K562 (cell line): ENCODE data around the gene ZCCHC24. TPM values are rescaled to one million over a fixed set of nuclear protein-coding genes. Genes with fewer than 3 reads are reported as not detected.

Experiments
- ATAC-seq: fragments of 200-7000 bp; cut with Tn5 transposase; 3 replicates; pipeline ENCODE4 v1.9.1; 2020; ENCODE audit warnings: moderate library complexity
- BruUV-seq: library from RNA; stranded (reverse); fragments of 400-500 nt; replicated peaks from 2 replicates; lab custom pipeline; 2021; lab: Mats Ljungman, UMichigan
- CTCF ChIA-PET: fragments of 300-600 bp; formaldehyde crosslinking; extraction: SDS; loops from one replicate; lab custom pipeline; 2021; ENCODE audit warnings: low intra/inter-chr PET ratio; lab: Yijun Ruan, JAX
- POLR2A ChIA-PET: fragments of 300-600, 350-650 bp; sonication (Branson Sonifier 250); formaldehyde crosslinking; extraction: SDS; loops from one replicate; lab custom pipeline; 2021; ENCODE audit warnings: antibody characterized with exemption, inconsistent platforms; lab: Yijun Ruan, JAX
- DNase-seq, 4 experiments: peaks; one replicate each; pipeline versions ENCODE4 v3.0.0 to v3.0.0-alpha.2; 2011 to 2018; ENCODE audit warnings: low spot score in 3 of 4, mixed read lengths in 3 of 4; ENCODE audit errors: extremely low read depth in 1 of 4
- FAIRE-seq: peaks from 2 replicates; lab custom pipeline; 2011; peaks lifted over from hg19 to GRCh38; lab: Jason Lieb, UNC
- H2AFZ ChIP-seq: 2 replicates; pipeline ENCODE4 v1.6.0; 2011; ENCODE audit warnings: low read depth, low read length, control low read depth, inconsistent platforms
- H3K27ac ChIP-seq: fragments of 200-600 bp; 3 replicates; pipeline ENCODE4 v1.8.0; 2011; ENCODE audit warnings: low read depth, mild to moderate bottlenecking, control low read depth, inconsistent platforms, low read length, moderate library complexity, mixed read lengths; ENCODE audit errors: extremely low read depth
- H3K27me3 ChIP-seq, 2 experiments: fragments of 300-600 bp in 1 of 2; 2 replicates in 1 of 2; 3 replicates in 1 of 2; pipeline versions ENCODE4 v1.6.0 to v1.8.0; 2011; ENCODE audit warnings: inconsistent platforms in 2 of 2, low read length in 2 of 2, mild to moderate bottlenecking in 1 of 2, mixed read lengths in 1 of 2, moderate library complexity in 1 of 2; ENCODE audit not compliant: control insufficient read depth in 2 of 2, insufficient read depth in 2 of 2
- H3K36me3 ChIP-seq: fragments of 300-600 bp; 3 replicates; pipeline ENCODE4 v1.8.0; 2011; ENCODE audit warnings: mild to moderate bottlenecking, low read length, inconsistent platforms; ENCODE audit not compliant: control insufficient read depth, insufficient read depth
- H3K4me1 ChIP-seq, 2 experiments: fragments of 200-600 bp in 1 of 2; replicated peaks in 1 of 2; 2 replicates in 1 of 2; 3 replicates in 1 of 2; pipeline versions ENCODE4 v1.5.1 to v1.8.0; 2011; ENCODE audit warnings: inconsistent platforms in 2 of 2, low read length in 2 of 2, mild to moderate bottlenecking in 1 of 2, mixed read lengths in 1 of 2, moderate library complexity in 1 of 2; ENCODE audit not compliant: control insufficient read depth in 2 of 2, insufficient read depth in 2 of 2
- H3K4me2 ChIP-seq: 2 replicates; pipeline ENCODE4 v1.6.1; 2011; ENCODE audit warnings: low read length, control low read depth, inconsistent platforms, mixed read lengths; ENCODE audit not compliant: insufficient read depth
- H3K4me3 ChIP-seq: fragments of 200-600 bp; sonication (generic), shearing (Covaris generic); 2 replicates; pipeline ENCODE4 v1.5.1; 2016; ENCODE audit warnings: control low read depth, inconsistent platforms
- H3K79me2 ChIP-seq: fragments of 200-600 bp; 3 replicates; pipeline ENCODE4 v1.8.0; 2011; ENCODE audit warnings: low read length, inconsistent platforms; ENCODE audit not compliant: control insufficient read depth, insufficient read depth
- H3K9ac ChIP-seq, 2 experiments: 2 replicates each; pipeline versions ENCODE4 v1.6.0 to v1.6.1; 2011; ENCODE audit warnings: low read depth in 2 of 2, low read length in 2 of 2, control low read depth in 1 of 2, inconsistent platforms in 1 of 2, mild to moderate bottlenecking in 1 of 2, mixed read lengths in 1 of 2; ENCODE audit not compliant: insufficient read depth in 1 of 2
- H3K9me1 ChIP-seq: one replicate; pipeline ENCODE4 v1.6.0; 2011; ENCODE audit warnings: inconsistent platforms, mild to moderate bottlenecking, low read length, moderate library complexity; ENCODE audit not compliant: control insufficient read depth, insufficient read depth
- H3K9me3 ChIP-seq: replicated peaks from 2 replicates; pipeline ENCODE4 v1.5.1; 2011; ENCODE audit warnings: low read depth, low read length, inconsistent platforms; ENCODE audit not compliant: control insufficient read depth, insufficient read depth
- H4K20me1 ChIP-seq: replicated peaks from 2 replicates; pipeline ENCODE4 v1.6.1; 2011; ENCODE audit warnings: low read length, inconsistent platforms, mixed read lengths; ENCODE audit not compliant: control insufficient read depth, insufficient read depth
- CHCHD3 ChIP-seq: fragments of 250-450 bp; sonication (Bioruptor Pico); IDR thresholded peaks from 2 replicates; pipeline ENCODE4 v2.1.2; 2022; ENCODE audit warnings: mild to moderate bottlenecking
- CREB1 ChIP-seq, 2 experiments: sonication (generic) in 1 of 2; formaldehyde crosslinking in 1 of 2; IDR thresholded peaks; 2 replicates each; pipeline versions ENCODE4 v1.6.1 to v1.8.0; 2012 to 2022; ENCODE audit warnings: inconsistent platforms in 1 of 2, mild to moderate bottlenecking in 1 of 2, missing genetic modification reagents in 1 of 2, moderate library complexity in 1 of 2
- HMG20B ChIP-seq: fragments of 250-450 bp; sonication (Bioruptor Pico); IDR thresholded peaks from 2 replicates; pipeline ENCODE4 v1.5.0; 2021; ENCODE audit warnings: mild to moderate bottlenecking
- NBN ChIP-seq: fragments of 450-650 bp; IDR thresholded peaks from 2 replicates; pipeline ENCODE4 v1.6.1; 2016; ENCODE audit warnings: low read depth, mild to moderate bottlenecking
- POLR2AphosphoS2 ChIP-seq: IDR thresholded peaks from 2 replicates; pipeline ENCODE4 v1.6.1; 2012; ENCODE audit warnings: low read length, improper control_type of control experiment
- SIRT6 ChIP-seq: IDR thresholded peaks from one replicate; pipeline ENCODE4 v1.6.1; 2012; ENCODE audit warnings: low read depth, mild to moderate bottlenecking, control low read depth, inconsistent platforms, low read length, moderate library complexity
- TOE1 ChIP-seq, 2 experiments: fragments of 450-650 bp in 1 of 2; sonication (generic) in 1 of 2; formaldehyde crosslinking in 1 of 2; IDR thresholded peaks; 2 replicates each; pipeline versions ENCODE4 v1.7.1 to v1.8.0; 2016 to 2022; ENCODE audit warnings: borderline replicate concordance in 2 of 2, mild to moderate bottlenecking in 2 of 2, antibody characterized with exemption in 1 of 2, inconsistent platforms in 1 of 2, low read depth in 1 of 2, missing genetic modification reagents in 1 of 2, moderate library complexity in 1 of 2
- XRCC3 ChIP-seq: fragments of 450-650 bp; IDR thresholded peaks from 2 replicates; pipeline ENCODE4 v1.6.1; 2017; ENCODE audit warnings: mild to moderate bottlenecking, moderate library complexity
- ZNF384 ChIP-seq: IDR thresholded peaks from 2 replicates; pipeline ENCODE4 v1.6.1; 2012; ENCODE audit warnings: low read depth, low read length, improper control_type of control experiment
- ZNF830 ChIP-seq: fragments of 250-450 bp; sonication (Bioruptor Pico); IDR thresholded peaks from 2 replicates; pipeline ENCODE4 v1.5.0; 2021; ENCODE audit warnings: mild to moderate bottlenecking
- WGBS: fragments of 100-300 bp; shearing (Covaris generic); methylation state at CpG from one replicate; pipeline ENCODE4 v1.1.6; 2016; ENCODE audit warnings: low coverage, mixed read lengths; ENCODE audit not compliant: insufficient coverage; ENCODE audit errors: missing lambda C conversion rate; 5-methylcytosine and 5-hydroxymethylcytosine counted together
- in situ Hi-C: fragments of 300-500 bp; cut with MboI; formaldehyde crosslinking; loops from 4 replicates; pipeline ENCODE4 v1.15.0; 2018; ENCODE audit warnings: inconsistent platforms, mixed read lengths
- intact Hi-C: fragments of 100-400 bp; cut with micrococcal nuclease; formaldehyde crosslinking; loops from 2 replicates; pipeline ENCODE4 v1.14.2; 2022
- polyA plus RNA-seq, 8 experiments: library from polyadenylated mRNA; depleted of rRNA in 4 of 8; stranded (reverse) in 5 of 8; unstranded in 3 of 8; fragments of >200 nt; fragmentation: Nextera tagmentation in 2 of 8; fragmentation: Illumina TruSeq in 1 of 8; extraction: Ambion mirVana in 2 of 8; extraction: Trizol in 1 of 8; gene quantifications; 2 replicates each; pipeline versions ENCODE4 v1.2.1 to v1.2.3, GENCODE V29; 2011 to 2014; ENCODE audit warnings: inconsistent platforms in 1 of 8, missing spikeins in 1 of 8
- total RNA-seq, 7 experiments: library from RNA; depleted of rRNA in 6 of 7; stranded (reverse); fragments of >200 nt in 6 of 7; fragmentation: Illumina TruSeq in 2 of 7; extraction: Trizol in 2 of 7; gene quantifications; 2 replicates each; pipeline versions ENCODE4 v1.2.1 to v1.2.3, GENCODE V29; 2011 to 2021; ENCODE audit warnings: low replicate concordance in 1 of 7

ZCCHC24 gene
- total and polyA plus RNA-seq, 9 of the 15 experiments (the other 6 are each of a cell fraction or from before 2014, with no cell fraction given), result 0.84 to 11.0 (median 4.6) TPM

GRCh38 chr10:79483299-79483698, 37.9 kb upstream of the ZCCHC24 start:
- intact Hi-C loops, result no loop called here
- BruUV-seq, result no TSS peak
- POLR2A ChIA-PET, result interaction anchor here (0.8 to 1.1 kb wide), 3 partner anchors 15 to 110 kb away, joined by 3 to 4 read pairs (median 3); no protein-coding TSS in a partner anchor

DNA sequence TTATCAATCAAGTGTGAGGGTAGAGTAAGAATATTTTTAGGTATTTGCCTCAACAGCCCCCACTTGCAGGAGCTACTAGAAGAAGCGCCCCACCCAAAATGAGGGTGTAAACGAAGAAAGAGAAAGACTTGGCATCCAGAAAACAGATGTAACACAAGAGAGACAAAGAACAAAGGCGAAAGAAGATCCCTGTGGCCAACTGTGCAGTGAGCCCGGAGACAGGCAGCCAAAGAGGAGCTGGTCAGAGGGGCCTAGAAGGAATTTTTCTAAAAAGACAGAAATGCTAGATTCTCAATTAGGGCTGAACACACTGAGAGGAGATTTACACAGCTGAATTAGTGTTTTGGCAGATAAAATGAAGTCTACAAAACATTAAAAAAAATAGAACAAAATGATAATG, 37.3 kb upstream of the ZCCHC24 start:
- no peaks in the 10 kb centered on the region for H3K79me2 ChIP-seq
- H3K9me1 ChIP-seq, result no peaks in the 10 kb centered on the region
- H3K4me2 ChIP-seq, result no peak overlapping the region
- in situ Hi-C loops, result no loop called here
- H4K20me1 ChIP-seq, result no peaks in the 10 kb centered on the region
- no peaks in the 10 kb centered on the region for H3K36me3 ChIP-seq
- no peak overlapping the region for H2AFZ ChIP-seq
- ChIA-PET POLR2A (interaction anchor here (0.8 to 1.1 kb wide), 4 partner anchors 16 to 109 kb away, joined by 3 to 4 read pairs (median 3); no protein-coding TSS in a partner anchor), CTCF (no interaction called here)
- intact Hi-C loops, result no loop called here
- WGBS, result 1% methylated on average over 4 of the region's 4 CpGs
- peaks cover 7 to 10% of the 10 kb centered on the region in 2 experiments; a peak in 2 of 5 replicates for H3K27me3 ChIP-seq
- no peak overlapping the region for H3K9ac ChIP-seq
- no peaks in the 10 kb centered on the region for H3K9me3 ChIP-seq
- no peak overlapping the region for H3K27ac ChIP-seq
- H3K4me3 ChIP-seq, result no peak overlapping the region
- ATAC-seq, result no peak
- DNase-seq, result no peak
- no peak for FAIRE-seq
- peaks cover 0 to 3% of the 10 kb centered on the region in 2 experiments; a peak in 1 of 5 replicates for H3K4me1 ChIP-seq
- no TSS peak for BruUV-seq
- TF ChIP-seq HMG20B (no peak), XRCC3 (no peak), CREB1 (IDR thresholded peaks at IDR 0.05) (no peak), CREB1 (CRISPR knock-in tag; IDR thresholded peaks at IDR 0.05) (no peak), CHCHD3 (CRISPR knock-in tag) (no peak)

More at GRCh38 chr10:79483299-79483698, 37.9 kb upstream of the ZCCHC24 start:
- no peak overlapping the region for H3K9ac ChIP-seq
- no peaks in the 10 kb centered on the region for H3K79me2 ChIP-seq
- TF ChIP-seq POLR2AphosphoS2, result no peak
- no peak for TF ChIP-seq NBN
- TF ChIP-seq ZNF384, result no peak
- no peak for TF ChIP-seq ZNF830 (CRISPR knock-in tag)
- TF ChIP-seq TOE1 (IDR thresholded peaks at IDR 0.05; ENCODE audit: borderline replicate concordance), result no peak
- TF ChIP-seq TOE1 (CRISPR knock-in tag; IDR thresholded peaks at IDR 0.05; ENCODE audit: borderline replicate concordance, low read depth), result no peak
- TF ChIP-seq SIRT6, result no peak
- CTCF ChIA-PET, result no interaction called here
- H2AFZ ChIP-seq, result no peak overlapping the region
- DNase-seq (no peak), ATAC-seq (no peak), FAIRE-seq (no peak)
- no peaks in the 10 kb centered on the region for H3K36me3 ChIP-seq
- in situ Hi-C loops, result no loop called here
- H3K4me1 ChIP-seq, result peaks cover 0 to 6% of the 10 kb centered on the region in 2 experiments; a peak in 1 of 5 replicates
- no peaks in the 10 kb centered on the region for H3K9me1 ChIP-seq
- 0% methylated on average over 3 of the region's 3 CpGs for WGBS
- H3K4me3 ChIP-seq, result no peak overlapping the region
- no peak overlapping the region for H3K4me2 ChIP-seq
- H3K27me3 ChIP-seq, result peaks cover 7 to 10% of the 10 kb centered on the region in 2 experiments; a peak in 2 of 5 replicates
- H3K9me3 ChIP-seq, result no peaks in the 10 kb centered on the region
- no peaks in the 10 kb centered on the region for H4K20me1 ChIP-seq
- no peak overlapping the region for H3K27ac ChIP-seq
